Activated T-helper 1 cell treated with Interleukin-2 at 50 U/mL for 16 hours (primary cell): ENCODE results near the gene ISYNA1.

Source experiments
- DNase-seq: peaks from one replicate; pipeline ENCODE4 v3.0.0-alpha.2; 2020; ENCODE audit warnings: low read depth

ISYNA1 gene

DNA sequence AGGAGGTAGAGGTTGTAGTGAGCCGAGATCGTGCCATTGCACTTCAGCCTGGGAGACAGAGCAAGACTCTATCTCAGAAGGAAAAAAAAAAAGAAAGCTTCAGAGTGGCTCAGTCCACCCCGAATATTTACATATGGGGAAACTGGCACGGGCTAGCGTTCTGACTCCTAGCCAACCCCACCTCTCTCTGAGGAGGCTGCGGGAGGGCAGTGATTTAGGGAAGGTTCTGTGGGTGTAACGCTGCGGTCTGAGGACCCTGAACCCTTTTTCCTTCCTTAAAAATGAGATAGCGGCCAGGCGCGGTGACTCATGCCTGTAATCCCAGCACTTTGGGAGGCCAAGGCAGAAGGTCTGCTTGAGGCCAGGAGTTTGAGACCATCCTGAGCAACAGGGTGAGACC lies 45.5 kb downstream of the ISYNA1 start:
- DNase-seq, result no peak

DNA sequence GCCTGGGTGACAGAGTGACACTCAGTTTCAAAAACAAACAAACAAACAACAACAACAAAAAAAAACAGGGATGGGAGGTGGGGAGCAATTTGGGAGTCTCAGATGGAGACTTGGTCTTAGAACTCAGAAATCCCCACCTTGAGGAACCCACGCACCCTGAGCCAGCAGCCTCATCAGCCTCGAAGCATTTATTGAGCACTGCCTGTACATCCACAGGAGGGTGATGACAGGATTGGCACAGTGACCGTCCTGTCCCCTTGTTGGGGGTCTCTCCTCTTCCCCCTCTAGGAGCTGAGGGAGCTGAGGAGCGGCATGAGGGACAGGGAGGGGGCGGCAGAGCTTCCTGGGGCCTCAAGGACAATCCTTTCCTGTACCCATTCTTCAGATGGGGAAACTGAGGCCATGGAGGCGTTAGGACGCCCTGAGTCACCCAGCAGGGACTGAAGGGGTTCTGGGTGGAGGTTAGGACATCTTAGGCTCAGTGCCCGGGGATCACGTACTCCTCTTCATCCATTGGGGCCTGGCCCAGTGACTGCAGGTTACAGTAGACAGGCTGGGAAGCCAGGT lies 46.3 kb downstream of the ISYNA1 start:
- no peak for DNase-seq

DNA sequence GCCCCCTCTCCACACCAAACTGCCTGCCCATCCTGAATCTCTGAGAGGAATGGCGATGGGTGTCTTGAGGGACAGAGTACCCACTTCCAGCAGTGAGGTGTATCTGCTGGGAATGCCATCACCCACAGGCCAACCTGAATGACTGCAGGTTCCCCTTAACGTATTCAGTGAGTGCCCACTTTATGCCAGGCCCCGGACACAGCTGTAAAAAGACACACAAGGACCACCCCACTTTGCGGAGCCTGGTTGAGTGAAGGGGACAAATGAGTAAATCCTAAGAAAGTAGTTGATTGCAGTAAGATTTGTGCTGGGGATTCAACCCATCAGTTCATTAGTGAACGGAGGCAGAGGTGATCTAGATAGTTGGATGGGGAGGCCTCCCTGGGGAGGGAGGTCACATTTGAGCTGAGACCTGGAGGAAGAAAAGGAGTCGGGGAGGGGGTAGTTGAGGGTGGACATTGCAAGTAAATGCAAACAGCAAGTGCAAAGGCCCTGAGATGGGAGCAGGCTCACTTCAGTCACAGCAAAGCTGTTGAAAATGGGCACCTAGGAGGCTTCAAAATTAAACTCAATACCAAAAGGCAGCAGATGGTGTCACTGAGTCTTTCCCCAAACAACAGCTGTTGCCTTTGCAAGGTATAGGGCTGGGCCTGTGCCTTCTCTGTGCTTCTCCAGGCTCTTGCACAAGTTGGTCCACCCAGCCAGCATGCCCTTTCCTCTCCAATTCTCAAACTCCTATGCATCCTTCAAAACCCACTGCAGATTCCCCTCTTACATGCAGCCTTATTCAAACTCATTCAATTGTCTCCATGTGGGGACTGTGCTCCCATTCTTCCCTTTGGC lies 47.6 kb downstream of the ISYNA1 start:
- DNase-seq, result no peak

DNA sequence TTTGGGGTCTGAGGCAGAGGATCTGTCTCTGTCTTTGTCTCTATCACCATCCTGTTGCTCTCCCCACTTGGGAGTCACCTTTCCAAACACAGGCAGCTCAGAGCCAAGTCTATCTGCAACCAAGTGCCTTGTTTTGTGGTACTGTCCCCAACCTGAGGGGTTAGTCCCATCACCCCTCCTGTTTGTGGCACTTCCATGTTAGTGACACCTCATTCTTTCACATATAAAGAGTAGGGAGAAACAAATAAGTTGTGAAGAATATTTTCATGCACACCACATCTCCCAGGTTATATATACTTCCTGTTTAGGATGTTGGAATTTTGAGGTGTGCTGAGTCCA lies 48.2 kb downstream of the ISYNA1 start:
- DNase-seq, result no peak

DNA sequence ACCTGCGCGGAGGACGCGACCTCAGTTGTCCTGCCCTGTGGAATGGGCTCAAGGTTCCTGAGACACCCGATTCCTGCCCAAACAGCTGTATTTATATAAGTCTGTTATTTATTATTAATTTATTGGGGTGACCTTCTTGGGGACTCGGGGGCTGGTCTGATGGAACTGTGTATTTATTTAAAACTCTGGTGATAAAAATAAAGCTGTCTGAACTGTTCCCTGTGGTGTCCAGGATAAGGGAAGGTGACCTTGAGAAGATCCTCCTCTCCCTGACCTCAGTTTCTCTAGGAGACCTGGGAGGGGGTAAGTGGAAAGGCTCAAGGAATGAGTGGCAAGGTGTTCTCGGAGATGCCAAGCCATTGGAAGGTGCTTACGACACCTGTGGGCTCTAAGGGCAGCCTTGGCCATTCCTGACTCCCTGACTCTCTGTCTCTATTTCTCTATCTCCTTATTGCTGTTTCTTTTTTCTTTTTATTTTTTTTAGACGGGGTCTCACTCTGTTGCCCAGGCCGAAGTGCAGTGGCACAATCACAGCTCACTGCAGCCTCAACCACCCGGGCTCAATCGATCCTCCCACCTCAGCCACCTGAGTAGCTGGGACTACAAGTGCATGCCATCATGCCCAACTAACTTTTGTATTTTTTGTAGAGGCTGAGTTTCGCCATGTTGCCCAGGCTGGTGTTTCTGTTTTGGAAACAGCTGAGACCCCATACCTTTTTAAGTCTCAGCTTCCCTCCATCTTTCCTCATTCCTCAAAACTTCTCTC lies 48.8 kb downstream of the ISYNA1 start:
- DNase-seq, result no peak

DNA sequence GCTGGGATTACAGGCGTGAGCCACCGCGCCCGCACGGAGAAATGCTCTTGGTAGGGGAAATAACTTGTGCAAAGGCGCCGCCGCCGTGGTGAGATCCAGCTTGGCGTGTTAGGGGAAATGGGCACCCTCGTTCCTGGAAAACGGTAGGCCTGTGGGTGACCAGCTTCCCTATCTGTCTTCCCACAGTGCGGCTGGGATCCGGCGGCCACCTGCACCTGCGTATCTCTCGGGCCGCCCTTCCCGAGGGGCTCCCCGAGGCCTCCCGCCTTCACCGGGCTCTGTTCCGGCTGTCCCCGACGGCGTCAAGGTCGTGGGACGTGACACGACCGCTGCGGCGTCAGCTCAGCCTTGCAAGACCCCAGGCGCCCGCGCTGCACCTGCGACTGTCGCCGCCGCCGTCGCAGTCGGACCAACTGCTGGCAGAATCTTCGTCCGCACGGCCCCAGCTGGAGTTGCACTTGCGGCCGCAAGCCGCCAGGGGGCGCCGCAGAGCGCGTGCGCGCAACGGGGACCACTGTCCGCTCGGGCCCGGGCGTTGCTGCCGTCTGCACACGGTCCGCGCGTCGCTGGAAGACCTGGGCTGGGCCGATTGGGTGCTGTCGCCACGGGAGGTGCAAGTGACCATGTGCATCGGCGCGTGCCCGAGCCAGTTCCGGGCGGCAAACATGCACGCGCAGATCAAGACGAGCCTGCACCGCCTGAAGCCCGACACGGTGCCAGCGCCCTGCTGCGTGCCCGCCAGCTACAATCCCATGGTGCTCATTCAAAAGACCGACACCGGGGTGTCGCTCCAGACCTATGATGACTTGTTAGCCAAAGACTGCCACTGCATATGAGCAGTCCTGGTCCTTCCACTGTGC lies 49.6 kb downstream of the ISYNA1 start:
- peak; percentile 69 for DNase-seq

DNA sequence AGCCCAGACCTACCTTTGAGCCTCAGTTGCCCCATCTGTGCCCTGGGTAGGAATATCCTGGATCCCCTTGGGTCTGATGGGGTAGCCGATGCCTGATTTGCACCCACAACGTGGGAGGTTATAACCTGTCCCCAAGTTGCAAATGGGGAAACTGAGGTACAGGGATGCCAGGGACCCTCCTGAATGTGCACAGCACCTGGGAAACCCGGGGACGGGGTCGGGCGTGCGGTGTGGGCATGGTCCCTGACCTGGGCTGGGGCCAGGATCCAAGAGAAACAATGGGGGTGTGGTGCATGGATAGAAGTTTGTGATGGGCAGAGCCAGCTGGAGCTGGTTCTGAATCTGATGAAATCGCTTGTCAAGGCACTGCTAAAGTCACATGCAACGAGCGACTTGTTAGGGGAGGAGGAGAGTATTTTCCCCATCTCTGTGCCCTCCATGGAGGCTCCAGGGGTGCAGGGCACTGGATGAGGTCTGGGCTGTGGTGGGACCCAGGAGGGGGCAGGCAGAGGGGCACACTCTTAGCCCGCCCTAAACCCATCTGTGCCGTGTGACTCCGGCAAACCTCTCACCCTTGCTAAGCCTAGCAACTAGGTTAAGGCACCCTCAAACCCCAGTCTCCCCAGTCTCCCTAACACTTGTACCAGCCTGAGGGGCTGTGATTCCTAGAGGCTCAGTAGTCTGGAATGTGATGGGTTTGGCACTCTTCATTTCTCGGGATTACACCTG lies 51.2 kb downstream of the ISYNA1 start:
- no peak for DNase-seq

DNA sequence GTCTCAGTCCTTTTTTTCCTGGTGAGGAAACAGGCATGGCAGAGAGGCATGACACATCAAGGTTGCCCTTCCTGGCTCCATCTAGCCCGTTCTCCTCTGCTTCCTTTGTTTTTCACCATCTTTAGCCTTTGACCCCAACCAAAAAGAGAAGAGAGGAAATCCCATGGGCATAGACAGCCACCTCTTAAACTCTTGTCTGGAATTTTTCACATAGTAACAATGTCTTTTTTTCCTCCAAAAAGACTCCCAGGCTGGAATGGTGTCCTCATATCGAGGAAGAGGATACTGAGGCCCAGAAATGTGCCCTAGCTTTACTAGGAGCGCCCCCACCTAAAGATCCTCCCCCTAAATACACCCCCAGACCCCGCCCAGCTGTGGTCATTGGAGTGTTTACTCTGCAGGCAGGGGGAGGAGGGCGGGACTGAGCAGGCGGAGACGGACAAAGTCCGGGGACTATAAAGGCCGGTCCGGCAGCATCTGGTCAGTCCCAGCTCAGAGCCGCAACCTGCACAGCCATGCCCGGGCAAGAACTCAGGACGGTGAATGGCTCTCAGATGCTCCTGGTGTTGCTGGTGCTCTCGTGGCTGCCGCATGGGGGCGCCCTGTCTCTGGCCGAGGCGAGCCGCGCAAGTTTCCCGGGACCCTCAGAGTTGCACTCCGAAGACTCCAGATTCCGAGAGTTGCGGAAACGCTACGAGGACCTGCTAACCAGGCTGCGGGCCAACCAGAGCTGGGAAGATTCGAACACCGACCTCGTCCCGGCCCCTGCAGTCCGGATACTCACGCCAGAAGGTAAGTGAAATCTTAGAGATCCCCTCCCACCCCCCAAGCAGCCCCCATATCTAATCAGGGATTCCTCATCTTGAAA lies 52.0 kb downstream of the ISYNA1 start, which contains the start of gene GDF15:
Gene GDF15, plus strand, starts transcription at position 484 of the 868 bp plus-strand sequence. Its CDS starts 32 bp downstream, at position 516.
- DNase-seq, result no peak

DNA sequence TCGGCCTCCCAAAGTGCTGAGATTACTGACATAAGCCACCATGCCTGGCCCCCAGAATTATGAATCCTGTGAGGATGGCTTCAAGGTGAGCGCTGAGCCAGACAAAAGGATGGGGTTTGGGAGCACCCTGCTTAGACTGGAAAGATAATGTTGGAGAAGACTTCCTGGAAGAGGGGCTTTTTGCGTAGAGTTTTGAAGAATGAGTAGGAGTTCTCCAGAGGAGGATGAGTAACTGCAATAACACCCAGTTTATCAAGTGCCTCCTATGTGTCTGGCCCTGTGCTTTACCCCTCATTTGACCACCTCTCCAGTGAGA lies 52.6 kb downstream of the ISYNA1 start:
- no peak for DNase-seq

DNA sequence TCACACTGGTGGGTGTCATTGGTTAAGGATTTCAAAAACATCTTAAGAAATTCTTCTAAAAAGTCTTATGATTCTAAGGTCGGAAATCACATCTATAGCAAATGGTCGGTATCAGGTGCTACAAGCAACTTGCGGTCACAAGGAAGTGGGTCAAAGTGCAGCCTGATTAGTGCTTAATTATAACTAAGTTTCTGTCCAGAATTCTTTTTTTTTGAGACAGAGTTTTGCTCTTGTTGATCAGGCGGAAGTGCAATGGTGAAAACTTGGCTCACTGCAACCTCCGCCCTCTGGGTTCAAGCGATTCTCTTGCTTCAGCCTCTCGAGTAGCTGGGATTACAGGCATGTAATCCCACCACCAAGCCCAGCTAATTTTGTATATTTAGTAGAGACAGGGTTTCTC lies 53.2 kb downstream of the ISYNA1 start:
- DNase-seq, result no peak
